ENCODE data around the gene EFNA5.

The EFNA5 gene

GRCh38 chr5:107485184-107485583 is 185.6 kb downstream of the EFNA5 start:
- TF ChIP-seq GLIS3 (CRISPR knock-in tag; IDR thresholded peaks at IDR 0.05), result no peak
- no peak for TF ChIP-seq ESRRG (CRISPR knock-in tag; IDR thresholded peaks at IDR 0.05)
- TF ChIP-seq, protein P1, sequence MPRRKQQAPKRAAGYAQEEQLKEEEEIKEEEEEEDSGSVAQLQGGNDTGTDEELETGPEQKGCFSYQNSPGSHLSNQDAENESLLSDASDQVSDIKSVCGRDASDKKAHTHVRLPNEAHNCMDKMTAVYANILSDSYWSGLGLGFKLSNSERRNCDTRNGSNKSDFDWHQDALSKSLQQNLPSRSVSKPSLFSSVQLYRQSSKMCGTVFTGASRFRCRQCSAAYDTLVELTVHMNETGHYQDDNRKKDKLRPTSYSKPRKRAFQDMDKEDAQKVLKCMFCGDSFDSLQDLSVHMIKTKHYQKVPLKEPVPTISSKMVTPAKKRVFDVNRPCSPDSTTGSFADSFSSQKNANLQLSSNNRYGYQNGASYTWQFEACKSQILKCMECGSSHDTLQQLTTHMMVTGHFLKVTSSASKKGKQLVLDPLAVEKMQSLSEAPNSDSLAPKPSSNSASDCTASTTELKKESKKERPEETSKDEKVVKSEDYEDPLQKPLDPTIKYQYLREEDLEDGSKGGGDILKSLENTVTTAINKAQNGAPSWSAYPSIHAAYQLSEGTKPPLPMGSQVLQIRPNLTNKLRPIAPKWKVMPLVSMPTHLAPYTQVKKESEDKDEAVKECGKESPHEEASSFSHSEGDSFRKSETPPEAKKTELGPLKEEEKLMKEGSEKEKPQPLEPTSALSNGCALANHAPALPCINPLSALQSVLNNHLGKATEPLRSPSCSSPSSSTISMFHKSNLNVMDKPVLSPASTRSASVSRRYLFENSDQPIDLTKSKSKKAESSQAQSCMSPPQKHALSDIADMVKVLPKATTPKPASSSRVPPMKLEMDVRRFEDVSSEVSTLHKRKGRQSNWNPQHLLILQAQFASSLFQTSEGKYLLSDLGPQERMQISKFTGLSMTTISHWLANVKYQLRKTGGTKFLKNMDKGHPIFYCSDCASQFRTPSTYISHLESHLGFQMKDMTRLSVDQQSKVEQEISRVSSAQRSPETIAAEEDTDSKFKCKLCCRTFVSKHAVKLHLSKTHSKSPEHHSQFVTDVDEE (CRISPR knock-in tag; IDR thresholded peaks at IDR 0.05), result no peak
- no peak for TF ChIP-seq PPARA (CRISPR knock-in tag; IDR thresholded peaks at IDR 0.05; ENCODE audit: borderline replicate concordance)
- TF ChIP-seq PATZ1 (CRISPR knock-in tag; IDR thresholded peaks at IDR 0.05; ENCODE audit: borderline replicate concordance), result no peak
- no peak for TF ChIP-seq BACH2 (CRISPR knock-in tag; IDR thresholded peaks at IDR 0.05; ENCODE audit: borderline replicate concordance)
- TF ChIP-seq ZNF70 (CRISPR knock-in tag; IDR thresholded peaks at IDR 0.05), result no peak
- no peak for TF ChIP-seq CSRNP3 (CRISPR knock-in tag; IDR thresholded peaks at IDR 0.05)
- no peak for TF ChIP-seq CSDC2 (CRISPR knock-in tag; IDR thresholded peaks at IDR 0.05)
- no peak for TF ChIP-seq SNAI2 (CRISPR knock-in tag; IDR thresholded peaks at IDR 0.05)
- TF ChIP-seq, protein P2, sequence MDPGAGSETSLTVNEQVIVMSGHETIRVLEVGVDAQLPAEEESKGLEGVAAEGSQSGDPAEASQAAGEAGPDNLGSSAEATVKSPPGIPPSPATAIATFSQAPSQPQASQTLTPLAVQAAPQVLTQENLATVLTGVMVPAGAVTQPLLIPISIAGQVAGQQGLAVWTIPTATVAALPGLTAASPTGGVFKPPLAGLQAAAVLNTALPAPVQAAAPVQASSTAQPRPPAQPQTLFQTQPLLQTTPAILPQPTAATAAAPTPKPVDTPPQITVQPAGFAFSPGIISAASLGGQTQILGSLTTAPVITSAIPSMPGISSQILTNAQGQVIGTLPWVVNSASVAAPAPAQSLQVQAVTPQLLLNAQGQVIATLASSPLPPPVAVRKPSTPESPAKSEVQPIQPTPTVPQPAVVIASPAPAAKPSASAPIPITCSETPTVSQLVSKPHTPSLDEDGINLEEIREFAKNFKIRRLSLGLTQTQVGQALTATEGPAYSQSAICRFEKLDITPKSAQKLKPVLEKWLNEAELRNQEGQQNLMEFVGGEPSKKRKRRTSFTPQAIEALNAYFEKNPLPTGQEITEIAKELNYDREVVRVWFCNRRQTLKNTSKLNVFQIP (CRISPR knock-in tag; IDR thresholded peaks at IDR 0.05; ENCODE audit: borderline replicate concordance, low read depth), result no peak
- no peak for TF ChIP-seq ARNTL (CRISPR knock-in tag; IDR thresholded peaks at IDR 0.05; ENCODE audit: borderline replicate concordance, low read depth)
- TF ChIP-seq ISL1 (CRISPR knock-in tag; IDR thresholded peaks at IDR 0.05), result no peak
- no peak for TF ChIP-seq OSR1 (CRISPR knock-in tag; IDR thresholded peaks at IDR 0.05)
- TF ChIP-seq RARB (CRISPR knock-in tag; IDR thresholded peaks at IDR 0.05), result no peak
- TF ChIP-seq ZFP30 (CRISPR knock-in tag; IDR thresholded peaks at IDR 0.05), result no peak
- no peak for TF ChIP-seq ZNF8 (CRISPR knock-in tag; IDR thresholded peaks at IDR 0.05)
- no peak for ATAC-seq

- no peak for ATAC-seq
- no peak for TF ChIP-seq GLIS3 (CRISPR knock-in tag; IDR thresholded peaks at IDR 0.05)
- no peak for TF ChIP-seq PPARA (CRISPR knock-in tag; IDR thresholded peaks at IDR 0.05; ENCODE audit: borderline replicate concordance)
- no peak for TF ChIP-seq ZNF8 (CRISPR knock-in tag; IDR thresholded peaks at IDR 0.05)
- TF ChIP-seq OSR1 (CRISPR knock-in tag; IDR thresholded peaks at IDR 0.05), result no peak
- no peak for TF ChIP-seq CSRNP3 (CRISPR knock-in tag; IDR thresholded peaks at IDR 0.05)
- TF ChIP-seq, protein P2 (CRISPR knock-in tag; IDR thresholded peaks at IDR 0.05; ENCODE audit: borderline replicate concordance, low read depth), result no peak
- no peak for TF ChIP-seq CSDC2 (CRISPR knock-in tag; IDR thresholded peaks at IDR 0.05)
- no peak for TF ChIP-seq TCF4 (CRISPR knock-in tag; IDR thresholded peaks at IDR 0.05; ENCODE audit: borderline replicate concordance)
- TF ChIP-seq ZFP3 (CRISPR knock-in tag; IDR thresholded peaks at IDR 0.05), result no peak
These were observed 186.5 kb downstream of the EFNA5 start for GRCh38 chr5:107484281-107484680.
